Kidney epithelial cell (primary cell): Measurements from ENCODE around the gene DHFR2. TPM values are rescaled to one million over a fixed set of nuclear protein-coding genes. Genes with fewer than 3 reads are reported as not detected.
"Not testable (repeated sequence)": the region's sequence is repeated elsewhere in the genome, so short reads cannot be mapped to it uniquely, and the experiment has no call there.

ENCODE experiments used
- DNase-seq: peaks from one replicate; pipeline ENCODE4 v3.0.0-alpha.2; 2010; ENCODE audit warnings: low read depth
- H3K27me3 ChIP-seq: 2 replicates; pipeline ENCODE4 v1.6.0; 2011; ENCODE audit warnings: low read length; ENCODE audit not compliant: control insufficient read depth, insufficient read depth
- H3K36me3 ChIP-seq: 2 replicates; pipeline ENCODE4 v1.5.1; 2011; ENCODE audit warnings: low read length; ENCODE audit not compliant: control insufficient read depth, insufficient read depth
- H3K4me3 ChIP-seq: 2 replicates; pipeline ENCODE4 v1.5.1; 2011; ENCODE audit warnings: low read depth, mild to moderate bottlenecking, control low read depth, low read length
- total RNA-seq: library from RNA; depleted of rRNA; stranded (reverse); fragments of >200 nt; gene quantifications from 2 replicates; pipeline ENCODE4 v1.2.3, GENCODE V29; 2015
- TF ChIP-seq, protein P1 (sequence below): IDR thresholded peaks from 2 replicates; pipeline ENCODE4 v1.5.1; 2011; ENCODE audit warnings: mild to moderate bottlenecking, moderate library complexity, low read length, control low read depth, inconsistent platforms; ENCODE audit not compliant: insufficient read depth, poor library complexity, severe bottlenecking

The DHFR2 gene
- total RNA-seq, 1 donor from 2014 or later, result 2.1 TPM

DNA sequence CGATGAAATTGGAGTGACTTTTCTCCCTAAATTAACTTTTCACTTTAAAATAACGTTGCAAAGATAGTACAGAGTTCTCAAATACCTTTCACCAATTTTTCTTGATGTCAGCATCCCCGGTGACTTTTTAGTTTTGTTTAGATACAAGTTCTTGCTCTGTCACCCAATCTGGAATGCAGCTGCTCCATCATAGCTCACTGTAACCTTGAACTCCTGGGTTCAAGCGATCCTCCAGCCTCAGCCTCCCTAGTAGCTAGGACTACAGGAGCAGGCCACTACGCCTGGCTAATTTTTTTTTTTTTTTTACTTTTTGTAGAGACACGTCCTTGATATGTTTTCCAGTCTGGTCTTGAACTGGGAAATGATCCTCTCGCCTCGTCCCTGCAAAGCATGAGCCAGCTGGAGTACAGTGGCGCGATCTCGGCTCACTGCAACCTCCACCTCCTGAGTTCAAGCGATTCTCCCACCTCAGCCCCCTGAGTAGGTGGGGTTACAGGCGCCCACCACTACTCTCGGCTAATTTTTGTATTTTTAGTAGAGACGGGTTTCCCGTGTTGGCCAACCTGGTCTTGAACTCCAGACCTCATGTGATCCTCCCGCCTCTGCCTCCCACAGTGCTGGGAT, 892 bp upstream of the DHFR2 start:
- TF ChIP-seq, protein P1, sequence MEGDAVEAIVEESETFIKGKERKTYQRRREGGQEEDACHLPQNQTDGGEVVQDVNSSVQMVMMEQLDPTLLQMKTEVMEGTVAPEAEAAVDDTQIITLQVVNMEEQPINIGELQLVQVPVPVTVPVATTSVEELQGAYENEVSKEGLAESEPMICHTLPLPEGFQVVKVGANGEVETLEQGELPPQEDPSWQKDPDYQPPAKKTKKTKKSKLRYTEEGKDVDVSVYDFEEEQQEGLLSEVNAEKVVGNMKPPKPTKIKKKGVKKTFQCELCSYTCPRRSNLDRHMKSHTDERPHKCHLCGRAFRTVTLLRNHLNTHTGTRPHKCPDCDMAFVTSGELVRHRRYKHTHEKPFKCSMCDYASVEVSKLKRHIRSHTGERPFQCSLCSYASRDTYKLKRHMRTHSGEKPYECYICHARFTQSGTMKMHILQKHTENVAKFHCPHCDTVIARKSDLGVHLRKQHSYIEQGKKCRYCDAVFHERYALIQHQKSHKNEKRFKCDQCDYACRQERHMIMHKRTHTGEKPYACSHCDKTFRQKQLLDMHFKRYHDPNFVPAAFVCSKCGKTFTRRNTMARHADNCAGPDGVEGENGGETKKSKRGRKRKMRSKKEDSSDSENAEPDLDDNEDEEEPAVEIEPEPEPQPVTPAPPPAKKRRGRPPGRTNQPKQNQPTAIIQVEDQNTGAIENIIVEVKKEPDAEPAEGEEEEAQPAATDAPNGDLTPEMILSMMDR, result no peak
- H3K36me3 ChIP-seq, result peaks cover 3% of the 10 kb centered on the region
- no peaks in the 10 kb centered on the region for H3K27me3 ChIP-seq
- H3K4me3 ChIP-seq, result peak overlapping the region; percentile 76
- DNase-seq, result no peak

DNA sequence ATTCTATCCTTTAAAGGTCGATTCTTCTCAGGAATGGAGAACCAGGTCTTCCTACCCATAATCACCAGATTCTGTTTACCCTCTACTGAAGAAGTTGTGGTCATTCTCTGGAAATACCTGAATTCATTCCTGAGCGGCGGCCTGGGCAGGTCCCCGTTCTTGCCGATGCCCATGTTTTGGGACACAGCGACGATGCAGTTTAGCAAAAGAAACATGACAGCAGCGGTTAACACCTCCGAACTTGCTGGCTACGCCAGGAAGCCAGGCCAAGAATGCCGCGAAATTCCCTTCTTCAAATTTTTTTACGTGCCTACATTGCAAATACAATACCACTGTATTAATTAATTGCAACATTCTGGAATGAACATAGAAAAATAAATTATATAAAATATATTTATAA, 1.4 kb downstream of the DHFR2 start:
- peaks cover 1% of the 10 kb centered on the region for H3K36me3 ChIP-seq
- H3K27me3 ChIP-seq, result no peaks in the 10 kb centered on the region
- TF ChIP-seq, protein P1, result no peak
- DNase-seq, result no peak
- H3K4me3 ChIP-seq, result no peak overlapping the region

DNA sequence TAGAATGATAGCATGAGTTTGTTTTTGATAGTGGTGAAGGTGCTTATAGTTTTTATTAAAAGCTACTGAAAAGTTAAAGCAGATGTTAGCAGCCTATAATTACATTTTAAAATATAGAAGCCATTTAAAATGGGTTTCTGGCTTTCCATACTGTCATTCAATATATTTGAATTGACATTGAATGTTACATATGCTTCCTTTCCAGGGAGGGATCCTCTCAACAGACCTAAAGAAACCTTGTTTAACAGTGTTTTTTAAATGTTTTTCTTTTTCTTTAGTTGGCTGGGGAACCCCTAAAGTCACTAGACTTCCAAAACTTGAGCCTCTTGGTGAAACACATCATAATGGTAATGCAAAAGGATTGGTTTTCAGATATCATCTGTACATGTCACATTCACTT, 12.2 kb downstream of the DHFR2 start:
- no peak for DNase-seq
- TF ChIP-seq, protein P1, result no peak
- H3K4me3 ChIP-seq, result no peak overlapping the region

DNA sequence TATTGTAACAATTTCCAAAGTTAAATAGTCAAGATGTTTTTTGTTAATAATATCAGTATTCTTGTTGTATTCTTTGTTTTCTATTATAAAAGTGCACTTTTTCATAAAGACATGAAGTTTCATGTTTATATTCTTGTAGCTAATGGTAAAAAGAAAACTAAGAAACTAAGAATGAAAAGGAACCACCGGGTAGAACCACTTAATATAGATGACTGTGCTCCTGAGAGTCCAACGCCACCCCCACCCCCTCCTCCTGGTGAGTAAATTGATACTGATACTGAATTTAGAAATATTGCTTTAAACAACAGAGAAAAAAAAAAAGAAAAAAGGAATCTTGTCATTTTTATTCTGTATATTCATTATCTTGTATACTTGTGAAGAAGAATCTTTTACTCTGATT, 13.4 kb downstream of the DHFR2 start:
- Histone ChIP-seq H3K27me3 (no peaks in the 10 kb centered on the region), H3K4me3 (no peak overlapping the region), H3K36me3 (no peaks in the 10 kb centered on the region)
- DNase-seq, result no peak
- TF ChIP-seq, protein P1, result no peak

More for the DNA sequence above, 12.2 kb downstream of the DHFR2 start:
- no peaks in the 10 kb centered on the region for H3K27me3 ChIP-seq
- no peaks in the 10 kb centered on the region for H3K36me3 ChIP-seq

DNA sequence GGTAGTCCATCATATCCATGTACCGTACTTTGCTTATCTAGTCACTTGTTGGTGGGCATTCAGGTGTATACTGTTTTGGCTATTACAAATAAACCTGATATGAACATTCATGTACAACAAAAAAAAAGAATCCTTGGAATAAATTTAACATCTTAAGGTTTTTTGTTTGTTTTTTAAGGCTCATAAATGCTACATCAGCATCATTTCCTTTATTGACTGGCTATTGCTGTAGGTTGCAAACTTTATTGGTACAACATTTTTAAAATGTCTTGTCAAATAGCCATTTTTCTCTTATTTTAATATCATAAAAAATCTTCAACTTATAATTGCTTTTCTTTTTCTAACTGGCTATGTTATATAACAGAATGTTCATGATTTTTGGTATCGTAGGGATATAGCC, 16.2 kb downstream of the DHFR2 start:
- Histone ChIP-seq H3K4me3 (no peak overlapping the region), H3K36me3 (no peaks in the 10 kb centered on the region), H3K27me3 (no peaks in the 10 kb centered on the region)
- DNase-seq, result no peak
- TF ChIP-seq, protein P1, result no peak

DNA sequence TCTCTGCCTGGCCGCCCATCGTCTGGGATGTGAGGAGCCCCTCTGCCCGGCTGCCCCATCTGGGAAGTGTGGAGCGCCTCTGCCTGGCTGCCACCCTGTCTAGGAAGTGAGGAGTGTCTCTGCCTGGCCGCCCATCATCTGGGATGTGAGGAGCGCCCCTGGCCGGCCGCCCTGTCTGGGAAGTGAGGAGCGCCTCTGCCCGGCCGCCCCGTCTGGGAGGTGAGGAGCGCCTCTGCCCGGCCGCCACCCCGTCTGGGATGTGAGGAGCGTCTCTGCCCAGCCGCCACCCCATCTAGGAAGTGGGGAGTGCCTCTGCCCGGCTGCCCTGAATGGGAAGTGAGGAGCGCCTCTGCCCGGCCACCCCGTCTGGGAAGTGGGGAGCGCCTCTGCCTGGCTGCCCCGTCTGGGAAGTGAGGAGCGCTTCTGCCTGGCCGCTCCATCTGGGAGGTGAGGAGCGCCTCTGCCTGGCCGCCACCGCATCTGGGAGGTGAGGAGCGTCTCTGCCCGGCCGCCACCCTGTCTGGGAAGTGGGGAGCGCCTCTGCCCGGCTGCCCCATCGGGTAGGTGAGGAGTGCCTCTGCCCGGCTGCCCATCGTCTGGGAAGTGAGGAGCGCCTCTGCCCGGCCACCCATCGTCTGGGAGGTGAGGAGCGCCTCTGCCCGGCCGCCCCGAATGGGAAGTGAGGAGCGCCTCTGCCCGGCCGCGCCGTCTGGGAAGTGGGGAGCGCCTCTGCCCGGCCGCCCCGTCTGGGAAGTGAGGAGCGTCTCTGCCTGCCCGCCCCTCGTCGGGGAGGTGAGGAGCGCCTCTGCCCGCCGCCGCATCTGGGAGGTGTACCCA, 18.4 kb downstream of the DHFR2 start:
- H3K27me3 ChIP-seq, H3K4me3 ChIP-seq, DNase-seq, H3K36me3 ChIP-seq: not testable (repeated sequence)
